HG03354 (cell line): ENCODE measurements around the gene HS3ST3A1.

Experiments
- ATAC-seq: cut with Tn5 transposase; IDR thresholded peaks from one replicate; pipeline ENCODE4 v1.9.1; 2021; ENCODE audit warnings: mild to moderate bottlenecking; ENCODE audit not compliant: unreplicated experiment, poor library complexity, severe bottlenecking

Gene HS3ST3A1

DNA sequence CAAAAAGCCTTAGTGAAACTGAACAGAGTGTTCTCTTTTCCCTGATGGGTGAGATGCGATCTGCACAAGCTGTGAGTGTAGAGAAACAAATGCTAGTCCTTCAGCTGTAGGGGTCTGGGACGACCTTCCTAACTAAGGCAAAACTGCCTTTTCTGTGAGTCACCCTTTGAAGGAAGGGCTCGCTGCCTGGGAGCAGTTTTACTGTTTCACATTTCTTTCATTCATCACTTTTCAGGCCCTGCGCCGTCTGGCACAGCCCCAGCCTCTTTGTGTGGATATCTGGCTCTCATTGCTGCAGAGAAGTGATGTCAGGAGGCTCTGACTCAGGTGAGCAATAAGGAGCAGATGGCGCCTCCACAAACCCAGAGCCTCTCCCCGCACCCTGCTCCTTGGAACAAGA lies 57.4 kb downstream of the HS3ST3A1 start:
- ATAC-seq: no peak

DNA sequence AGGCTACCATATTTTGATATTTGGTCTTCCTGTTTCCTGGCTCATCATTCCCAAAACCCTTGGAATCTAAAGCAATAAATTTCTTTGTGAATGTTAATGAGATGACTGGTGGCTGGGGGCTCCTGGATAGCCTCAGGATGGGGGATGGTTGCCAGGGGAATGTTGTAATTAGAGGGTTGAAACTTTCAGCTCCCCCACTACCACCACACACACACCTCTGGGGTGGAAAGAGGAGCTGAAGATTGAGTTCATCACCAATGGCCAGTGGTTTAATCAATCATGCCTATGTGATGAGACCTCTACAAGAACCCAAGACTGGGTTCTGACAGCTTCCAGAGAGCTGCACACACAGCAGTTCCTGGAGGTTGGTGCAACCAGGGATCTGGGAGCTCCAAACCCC lies 59.1 kb downstream of the HS3ST3A1 start:
- ATAC-seq: no peak

DNA sequence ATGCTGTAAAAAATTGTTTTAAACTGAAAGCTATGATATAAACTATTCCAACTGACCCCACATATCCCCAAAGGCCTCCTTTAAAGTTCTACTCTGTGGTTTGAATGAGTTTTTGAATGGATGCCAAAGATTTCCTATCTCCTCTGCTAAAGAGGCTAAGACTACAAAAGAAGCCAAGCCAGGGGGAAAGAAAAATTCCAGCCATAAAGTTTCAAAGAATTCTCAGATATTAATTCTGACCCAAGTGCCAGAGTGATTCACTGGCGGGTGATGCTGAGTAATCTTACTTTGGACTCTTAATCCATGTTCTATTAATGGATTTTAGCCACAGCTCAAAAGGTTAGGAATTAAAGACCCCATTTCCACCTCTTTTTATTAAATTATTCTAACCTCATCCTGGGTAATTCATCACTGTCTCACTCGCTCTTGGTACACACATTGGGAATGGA lies 60.7 kb downstream of the HS3ST3A1 start:
- no peak for ATAC-seq

DNA sequence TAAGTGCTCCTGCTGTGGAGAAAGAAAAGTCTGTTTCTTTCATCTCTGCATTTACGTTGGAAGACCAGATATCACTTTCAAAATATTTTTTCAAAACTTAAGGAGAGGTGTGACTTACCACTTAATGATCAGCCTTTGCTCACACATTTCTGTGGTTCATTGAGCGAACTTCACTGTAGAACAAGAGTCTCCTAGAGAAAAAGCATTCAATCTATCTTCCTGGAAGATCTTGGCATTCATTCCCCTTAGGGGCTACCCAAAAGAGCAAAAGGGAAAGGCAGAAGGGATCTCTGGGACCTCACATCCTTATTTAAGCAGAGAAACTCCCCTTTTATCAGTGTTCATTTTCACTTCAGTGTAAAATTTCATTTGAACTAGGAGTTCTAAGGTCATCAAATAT lies 61.2 kb downstream of the HS3ST3A1 start:
- ATAC-seq: no peak

DNA sequence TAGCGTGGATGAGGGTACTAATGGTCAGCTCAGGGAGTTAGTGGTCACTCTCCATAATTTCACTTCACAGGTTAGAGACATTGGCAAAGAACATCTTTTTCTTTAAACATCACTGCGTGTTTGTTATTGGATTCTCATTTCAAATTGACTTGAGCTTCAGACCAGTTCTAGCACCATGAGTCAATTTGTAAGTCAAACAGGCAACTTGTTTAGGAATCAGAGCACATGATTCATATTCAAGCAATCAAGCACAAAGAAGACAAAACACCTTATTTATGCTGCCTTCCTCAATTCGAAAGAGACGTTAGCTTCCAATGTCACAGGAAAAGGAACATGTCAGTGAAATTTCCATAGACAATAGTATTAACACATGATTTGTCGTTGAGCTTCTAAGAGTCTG lies 62.3 kb downstream of the HS3ST3A1 start:
- ATAC-seq: no peak

DNA sequence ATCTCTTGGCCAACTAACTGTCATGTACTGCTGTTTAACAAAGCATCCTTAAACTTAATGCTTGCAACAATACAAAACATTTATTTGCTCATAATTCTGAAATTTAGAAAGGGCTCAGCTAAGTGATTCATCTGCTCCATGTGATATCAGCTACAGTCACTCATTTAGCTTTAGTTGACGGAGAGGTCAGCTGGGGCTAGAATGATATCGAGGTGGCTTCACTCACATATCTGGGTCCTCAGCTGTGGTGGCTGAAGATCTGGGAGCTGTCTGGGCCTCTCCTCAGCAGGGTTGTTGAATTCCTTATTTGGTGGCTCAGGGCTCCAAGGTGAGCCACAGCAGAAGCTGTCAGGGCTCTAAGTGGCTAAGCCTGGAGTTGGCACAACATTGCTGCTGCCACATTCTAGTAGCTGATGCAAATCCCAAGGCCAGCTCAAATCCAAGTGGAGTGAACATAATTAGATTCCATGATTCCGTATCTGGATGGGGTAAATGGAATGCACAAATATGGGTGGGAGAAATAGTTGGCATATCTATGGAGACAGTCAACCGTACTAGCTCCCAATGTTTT lies 62.8 kb downstream of the HS3ST3A1 start:
- no peak for ATAC-seq

DNA sequence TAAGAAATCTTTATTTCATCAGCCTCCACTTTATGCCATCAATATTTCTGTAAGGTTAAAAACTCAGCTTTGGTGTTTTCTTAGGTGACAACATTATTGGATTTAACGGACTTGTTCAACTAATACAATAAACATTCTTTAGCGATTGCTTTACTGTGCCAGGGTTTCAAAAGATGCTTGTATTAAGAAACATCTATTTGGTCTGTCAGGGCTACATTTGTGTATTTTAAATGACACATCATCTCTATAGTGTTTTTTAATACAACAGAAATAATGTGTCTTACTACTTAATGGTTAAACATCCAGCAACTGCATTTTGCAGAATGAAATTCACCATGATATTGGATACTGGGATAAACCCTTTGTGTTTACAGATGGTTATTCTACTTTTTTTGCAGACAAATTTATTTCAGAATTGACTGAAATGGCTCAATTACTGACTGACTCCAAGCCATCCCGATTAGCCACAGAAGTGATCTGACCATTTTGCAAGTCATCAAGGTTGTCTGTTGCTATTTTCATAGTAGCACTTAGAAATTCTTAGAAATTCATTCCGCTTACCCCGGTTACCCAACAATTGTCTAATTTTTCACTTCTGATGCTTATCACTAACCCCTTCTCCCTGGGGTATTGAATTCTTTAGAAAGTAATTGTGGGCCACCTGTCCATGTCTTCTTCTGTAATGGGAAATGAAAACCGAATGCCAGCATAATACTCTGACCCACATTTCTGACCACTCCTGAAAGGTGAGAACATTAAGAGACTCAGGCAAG lies 63.7 kb downstream of the HS3ST3A1 start:
- no peak for ATAC-seq

DNA sequence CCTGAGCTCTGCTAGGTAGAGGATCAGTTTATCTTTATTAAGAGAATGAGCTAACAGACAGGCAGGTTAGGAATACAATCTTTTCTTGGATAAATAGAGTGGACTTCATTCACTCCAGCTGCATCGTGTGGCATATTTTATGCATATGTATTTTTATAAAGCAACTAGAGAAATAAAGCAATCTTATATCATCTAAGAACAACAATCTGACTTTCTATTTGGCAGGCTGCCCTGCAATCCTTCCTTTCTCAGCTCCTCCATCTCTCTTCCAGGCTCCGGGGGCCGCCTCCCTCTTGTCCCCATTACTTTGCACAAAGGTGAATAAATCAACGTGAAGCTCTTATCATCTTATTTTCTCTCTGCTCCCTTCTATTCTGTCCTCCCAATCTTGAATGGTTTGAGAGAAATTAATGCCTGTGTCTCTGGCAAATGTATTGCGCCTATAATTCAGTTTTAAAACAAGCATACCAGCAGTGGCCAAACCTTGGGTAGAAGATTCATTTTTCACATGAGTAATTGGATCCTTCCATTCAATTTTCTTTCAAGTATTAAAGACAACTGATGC lies 64.5 kb downstream of the HS3ST3A1 start:
- ATAC-seq: no peak

DNA sequence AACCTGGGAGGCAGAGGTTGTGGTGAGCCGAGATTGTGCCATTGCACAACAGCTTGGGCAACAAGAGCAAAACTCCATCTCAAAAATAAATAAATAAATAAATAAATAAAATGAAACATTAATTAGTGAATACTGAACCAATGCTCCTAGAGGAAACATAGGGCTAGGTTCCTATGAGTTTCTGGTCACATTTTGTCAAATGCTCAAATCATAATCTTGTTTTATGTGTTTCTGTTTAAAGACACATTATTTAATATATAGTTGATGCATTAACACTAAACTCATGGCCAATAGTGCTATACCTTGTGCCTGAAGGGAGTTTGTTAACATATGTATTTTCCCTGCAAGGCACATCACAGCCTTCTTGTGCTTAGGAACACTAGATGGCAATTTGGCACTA lies 66.8 kb downstream of the HS3ST3A1 start:
- no peak for ATAC-seq

DNA sequence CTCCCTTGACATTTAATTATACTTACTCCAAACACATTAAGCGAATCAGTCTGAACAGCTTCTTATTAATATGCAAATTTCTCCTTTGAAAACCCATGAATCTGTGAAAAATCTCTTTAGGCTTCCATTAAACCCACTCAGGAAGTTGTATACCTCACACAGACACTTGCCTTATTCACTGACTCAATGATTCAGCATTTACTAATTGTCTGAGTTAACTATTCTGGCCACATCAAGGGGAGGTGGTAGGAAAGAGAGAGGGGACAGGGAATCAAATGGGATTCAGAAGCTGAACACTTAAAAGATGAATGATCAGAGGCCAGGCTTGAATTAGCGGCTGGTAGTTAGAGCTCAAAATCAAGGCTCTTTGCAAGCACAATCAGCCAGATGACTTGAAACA lies 70.0 kb downstream of the HS3ST3A1 start:
- no peak for ATAC-seq

DNA sequence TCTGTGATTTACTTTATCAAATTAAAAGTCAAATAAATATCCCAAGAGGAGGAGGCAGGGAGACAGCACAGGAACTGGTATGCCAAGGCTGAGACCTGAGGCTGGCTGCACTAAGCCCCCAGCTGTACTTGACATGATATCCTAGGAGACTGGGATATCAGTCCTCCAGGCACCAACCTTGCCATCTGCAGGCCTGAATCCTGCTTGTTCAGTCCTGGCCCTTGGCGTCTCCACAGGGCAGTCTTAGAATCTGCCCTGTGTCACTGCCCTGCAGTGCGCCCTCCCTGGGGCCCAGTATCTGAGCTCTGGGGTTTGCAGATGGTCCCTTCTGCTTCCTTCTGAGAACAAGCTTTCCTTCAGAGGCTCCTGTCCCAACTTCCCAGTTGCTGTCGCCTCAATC lies 75.9 kb downstream of the HS3ST3A1 start:
- ATAC-seq: no peak

DNA sequence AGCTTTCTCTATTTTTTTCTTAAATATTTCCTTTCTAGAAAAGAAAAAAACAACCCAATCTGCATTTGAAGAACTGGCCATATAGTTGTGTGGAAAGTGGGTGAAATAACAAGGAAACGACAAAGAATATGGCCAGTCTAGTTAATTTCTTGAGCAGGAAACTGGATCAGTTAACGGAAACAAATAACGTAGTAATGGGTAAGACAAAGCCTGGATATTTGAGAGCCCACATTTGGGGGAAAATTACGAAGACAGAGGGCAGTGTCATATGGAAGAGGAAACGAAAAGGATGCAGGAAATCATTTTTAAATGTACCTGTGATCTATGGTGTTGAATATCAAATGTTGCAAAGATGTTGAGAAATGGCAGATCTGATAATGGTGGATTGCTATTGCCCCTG lies 78.6 kb downstream of the HS3ST3A1 start:
- no peak for ATAC-seq

DNA sequence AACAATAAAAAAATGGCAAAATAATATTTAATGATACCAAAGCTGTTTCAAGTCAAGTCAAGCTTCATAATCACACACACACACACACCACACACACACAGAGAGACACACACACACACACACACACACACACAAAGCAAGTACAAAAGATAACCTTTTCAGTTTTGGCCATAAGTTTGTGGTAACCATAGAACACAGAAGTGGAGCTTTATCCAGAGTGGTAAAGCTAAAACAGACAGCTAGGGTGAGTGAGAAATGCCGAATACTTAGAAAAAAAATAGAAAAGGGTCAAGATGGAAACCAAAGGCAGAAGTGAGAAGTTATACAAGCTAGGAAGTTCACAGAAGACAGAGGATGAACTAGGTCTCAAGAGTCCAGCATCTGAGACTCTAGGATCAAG lies 79.0 kb downstream of the HS3ST3A1 start:
- no peak for ATAC-seq

DNA sequence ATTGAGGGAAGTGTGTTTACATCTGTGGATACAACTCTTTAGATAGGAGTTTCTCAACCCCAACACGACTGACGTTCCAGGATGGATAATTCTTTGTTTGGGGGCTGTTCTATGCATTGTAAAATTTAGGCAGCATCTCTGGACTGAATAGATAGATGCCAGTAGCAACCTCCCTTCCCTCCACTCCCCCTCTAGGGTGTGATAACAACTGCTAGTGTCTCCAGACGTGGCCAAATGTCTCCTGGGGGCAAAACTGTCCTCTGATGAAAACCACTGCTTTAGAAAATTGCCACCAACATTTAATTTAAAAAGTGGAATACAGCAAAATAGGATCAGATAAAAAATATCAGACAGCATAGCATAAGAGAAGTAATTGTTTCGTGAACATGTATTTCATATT lies 79.9 kb downstream of the HS3ST3A1 start:
- ATAC-seq: no peak

DNA sequence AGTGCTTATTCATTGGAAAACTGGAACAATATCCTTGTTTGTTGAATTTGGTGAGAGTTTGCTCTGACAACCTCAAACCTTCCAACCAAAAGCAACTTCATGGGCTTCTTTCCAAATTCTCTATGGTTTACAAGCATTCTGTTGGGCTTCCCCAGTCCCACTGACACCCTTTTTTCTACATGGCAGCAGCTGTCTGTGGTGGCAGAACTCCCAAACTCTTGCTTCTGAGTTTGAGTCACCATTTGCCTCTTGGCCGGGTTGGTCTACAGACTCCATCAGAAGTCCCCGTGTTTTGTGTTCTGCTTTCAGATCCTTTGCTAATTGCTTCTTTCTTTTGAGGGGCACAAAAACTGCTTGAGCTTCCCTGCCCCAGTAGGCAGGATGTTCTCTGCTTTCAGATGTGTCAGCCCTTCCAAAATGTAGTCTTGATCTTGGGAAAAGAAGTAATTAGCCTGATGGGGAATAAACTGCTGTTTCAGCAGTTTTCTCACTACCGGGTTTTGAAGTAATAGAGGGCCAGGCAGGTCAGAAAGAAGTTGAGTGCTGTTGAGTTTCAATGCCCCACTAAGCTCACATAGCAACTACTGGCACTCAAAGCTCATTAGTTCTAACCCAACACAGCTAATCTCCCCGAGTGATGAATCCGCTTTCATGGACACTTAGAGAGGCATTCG lies 80.7 kb downstream of the HS3ST3A1 start:
- no peak for ATAC-seq

DNA sequence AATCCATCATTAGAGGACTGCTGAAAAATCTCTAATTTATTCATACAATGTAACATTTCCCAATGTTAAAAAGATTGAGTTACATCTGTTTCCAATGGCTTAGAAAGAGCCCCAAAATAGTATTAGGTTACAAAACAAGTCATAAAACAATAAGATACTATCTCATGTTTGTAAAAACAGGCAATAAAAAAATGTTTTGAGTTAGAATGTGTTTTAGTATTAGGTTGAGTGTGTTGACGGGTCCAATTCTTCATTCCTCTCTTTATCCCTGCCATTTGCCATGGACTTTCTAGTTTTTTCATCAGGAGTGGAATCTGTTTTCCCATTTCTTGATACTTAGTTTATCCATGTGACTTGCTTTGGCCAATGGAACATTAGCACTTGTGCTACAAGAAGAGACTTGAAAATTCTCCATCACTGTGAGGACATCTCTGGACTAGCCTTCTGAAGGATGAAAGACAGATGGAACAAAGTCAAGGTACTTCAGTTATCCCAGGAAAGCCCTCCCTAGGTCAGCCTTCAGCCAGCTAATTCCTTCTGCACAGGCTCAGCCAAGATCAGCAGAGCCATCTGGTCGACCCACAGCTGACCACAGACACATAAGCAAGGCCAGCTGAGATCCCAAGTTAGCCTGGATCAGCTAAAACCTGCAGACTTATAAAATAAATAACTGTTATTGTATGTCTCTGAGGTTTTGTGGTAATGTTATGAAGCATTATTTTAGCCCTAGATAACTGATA lies 83.3 kb downstream of the HS3ST3A1 start:
- no peak for ATAC-seq

DNA sequence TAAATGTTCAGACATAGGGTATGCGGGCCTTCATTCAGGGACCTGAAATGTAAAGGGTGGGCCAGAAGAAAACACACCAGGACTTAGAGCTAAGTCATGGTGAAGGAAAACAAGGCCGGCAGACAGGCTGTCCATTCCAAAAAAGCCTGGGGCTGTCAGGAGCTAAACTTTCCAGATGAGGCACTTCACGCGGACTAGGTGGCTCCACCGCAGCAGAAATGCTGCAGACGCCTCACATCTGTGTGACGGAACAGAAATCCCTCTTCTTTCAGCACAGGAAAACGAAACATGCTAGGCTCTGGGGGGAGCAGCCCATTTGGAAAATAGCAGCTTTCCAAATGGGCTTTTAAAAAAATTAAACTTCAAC lies 88.7 kb downstream of the HS3ST3A1 start:
- no peak for ATAC-seq

DNA sequence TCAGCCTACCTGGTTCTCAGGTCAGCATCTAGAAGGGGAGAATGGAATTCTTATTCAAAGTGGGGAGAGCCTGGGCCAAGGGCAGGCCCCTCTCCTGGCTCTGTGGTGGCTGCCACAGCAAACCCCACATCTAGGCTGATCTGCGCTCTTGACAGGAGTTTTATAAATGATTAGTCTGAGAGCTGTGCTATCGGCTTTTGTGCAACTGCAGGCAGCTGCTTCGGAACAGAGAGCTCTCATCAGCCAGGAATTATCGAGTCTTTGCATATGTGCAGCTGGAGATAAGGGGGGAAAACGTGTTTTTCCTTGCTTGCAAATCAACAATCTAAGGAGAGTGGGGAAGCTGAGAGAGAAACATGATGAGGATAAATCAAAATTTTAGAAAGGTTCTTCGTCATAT lies 91.7 kb downstream of the HS3ST3A1 start:
- peak; percentile 59 for ATAC-seq

DNA sequence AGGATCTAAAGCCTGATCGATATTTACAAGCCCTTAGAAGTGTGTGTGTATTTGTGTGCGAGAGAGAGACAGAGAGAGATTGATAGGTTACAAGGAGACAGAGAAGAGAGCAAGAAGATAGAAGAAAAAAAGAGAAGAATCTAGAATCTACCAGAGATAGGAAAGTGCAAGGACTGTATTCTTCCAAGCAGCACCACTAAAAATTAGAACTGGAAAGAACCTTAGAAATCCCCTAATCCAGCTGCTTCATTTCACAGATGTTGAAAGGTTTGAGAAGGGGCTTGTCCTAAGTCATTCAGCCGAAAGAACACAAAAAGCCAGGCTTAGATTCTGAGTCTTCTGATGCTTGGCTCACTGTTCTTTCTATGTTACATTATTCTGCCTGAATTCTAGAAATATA lies 92.2 kb downstream of the HS3ST3A1 start:
- peak; percentile 50 for ATAC-seq

DNA sequence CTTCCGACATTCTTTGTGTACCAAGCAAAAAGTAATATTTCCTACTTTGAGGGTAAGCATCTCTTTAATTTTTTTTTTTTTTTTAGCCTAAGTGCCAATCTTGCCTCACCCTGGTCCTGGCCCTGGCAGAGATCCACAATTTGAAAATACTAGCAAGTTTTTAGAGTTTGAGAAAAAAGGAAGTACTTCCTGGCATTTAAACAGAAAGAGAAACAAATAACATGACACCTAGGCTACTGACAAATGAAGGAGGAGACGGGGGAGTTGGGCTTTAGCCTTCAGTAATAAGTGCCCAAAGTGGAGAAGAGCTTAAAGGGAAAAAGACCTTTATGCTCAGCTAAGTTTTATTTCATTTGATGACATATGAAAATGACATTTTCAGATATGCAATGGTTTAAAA lies 92.8 kb downstream of the HS3ST3A1 start:
- peak; percentile 51 for ATAC-seq
